Glutamatergic neuron (in vitro differentiated cells): ENCODE data around the gene TNFRSF13B. TPM values are rescaled to one million over a fixed set of nuclear protein-coding genes. Genes with fewer than 3 reads are reported as not detected.

Experiments used
- DNase-seq: peaks from one replicate; pipeline ENCODE4 v3.0.0; 2022
- H3K27ac Mint-ChIP-seq: one replicate; pipeline ENCODE4 v1.8.0; 2020; ENCODE audit warnings: mild to moderate bottlenecking, mixed read lengths, inconsistent platforms; ENCODE audit not compliant: unreplicated experiment
- H3K27me3 Mint-ChIP-seq: one replicate; pipeline ENCODE4 v1.8.0; 2020; ENCODE audit warnings: mild to moderate bottlenecking, moderate library complexity, mixed read lengths, inconsistent platforms; ENCODE audit not compliant: unreplicated experiment
- H3K36me3 Mint-ChIP-seq: one replicate; pipeline ENCODE4 v1.8.0; 2020; ENCODE audit warnings: mild to moderate bottlenecking, mixed read lengths, inconsistent platforms; ENCODE audit not compliant: unreplicated experiment
- H3K4me1 Mint-ChIP-seq: one replicate; pipeline ENCODE4 v1.8.0; 2020; ENCODE audit warnings: mild to moderate bottlenecking, low read depth, mixed read lengths, inconsistent platforms; ENCODE audit not compliant: unreplicated experiment
- H3K4me3 Mint-ChIP-seq: one replicate; pipeline ENCODE4 v1.8.0; 2020; ENCODE audit warnings: mild to moderate bottlenecking, mixed read lengths, inconsistent platforms; ENCODE audit not compliant: unreplicated experiment
- H3K9me3 Mint-ChIP-seq: one replicate; pipeline ENCODE4 v1.8.0; 2020; ENCODE audit warnings: mild to moderate bottlenecking, moderate library complexity, mixed read lengths, inconsistent platforms; ENCODE audit not compliant: unreplicated experiment
- CTCF ChIP-seq: fragments of 200-600 bp; sonication (generic); IDR thresholded peaks from one replicate; pipeline ENCODE4 v1.5.0; 2021; ENCODE audit not compliant: partially characterized antibody, unreplicated experiment
- total RNA-seq: library from RNA; stranded (reverse); fragmentation: NEBNext Ultra II Directional; extraction: Animal tissue kit (Norgen Biotek cat#: 25700); gene quantifications from one replicate; pipeline ENCODE4 v1.2.1, GENCODE V29; 2021; ENCODE audit not compliant: unreplicated experiment

TNFRSF13B gene
- total RNA-seq, 1 donor from 2014 or later: not detected

- TF ChIP-seq CTCF: no peak
- peaks cover 7% of the 10 kb centered on the region for H3K9me3 Mint-ChIP-seq
- H3K27me3 Mint-ChIP-seq: peaks cover 1% of the 10 kb centered on the region
- DNase-seq: no peak
- no peak overlapping the region for H3K4me3 Mint-ChIP-seq
- no peaks in the 10 kb centered on the region for H3K4me1 Mint-ChIP-seq
- H3K27ac Mint-ChIP-seq: peak overlapping the region; percentile 29
- H3K36me3 Mint-ChIP-seq: no peaks in the 10 kb centered on the region
Measured at GRCh38 chr17:16928406-16929034, 43.4 kb downstream of the TNFRSF13B start.

GRCh38 chr17:16927641-16928321, 44.1 kb downstream of the TNFRSF13B start:
- no peak for TF ChIP-seq CTCF
- Mint-ChIP-seq H3K4me3 (no peak overlapping the region), H3K27ac (no peak overlapping the region), H3K4me1 (no peaks in the 10 kb centered on the region), H3K9me3 (peaks cover 7% of the 10 kb centered on the region), H3K36me3 (no peaks in the 10 kb centered on the region), H3K27me3 (peaks cover 1% of the 10 kb centered on the region)
- no peak for DNase-seq

- H3K4me1 Mint-ChIP-seq: no peaks in the 10 kb centered on the region
- TF ChIP-seq CTCF: no peak
- no peak overlapping the region for H3K4me3 Mint-ChIP-seq
- peaks cover 1% of the 10 kb centered on the region for H3K27me3 Mint-ChIP-seq
- H3K27ac Mint-ChIP-seq: no peak overlapping the region
- no peaks in the 10 kb centered on the region for H3K36me3 Mint-ChIP-seq
- no peak for DNase-seq
- H3K9me3 Mint-ChIP-seq: peaks cover 7% of the 10 kb centered on the region
Measured at GRCh38 chr17:16926571-16927451, 45.1 kb downstream of the TNFRSF13B start.

GRCh38 chr17:16926061-16926511, 45.8 kb downstream of the TNFRSF13B start:
- no peak for DNase-seq
- Mint-ChIP-seq H3K36me3 (no peaks in the 10 kb centered on the region), H3K4me1 (no peaks in the 10 kb centered on the region), H3K9me3 (peaks cover 7% of the 10 kb centered on the region), H3K27me3 (peaks cover 1% of the 10 kb centered on the region), H3K27ac (no peak overlapping the region), H3K4me3 (no peak overlapping the region)
- no peak for TF ChIP-seq CTCF
